GM12875 (cell line): ENCODE results near the gene GABPB2.
A peak's percentile ranks its signal among the peaks of the same experiment; 100 is the strongest.

Experiments
- H3K4me3 ChIP-seq: one replicate; pipeline ENCODE4 v1.5.1; 2011; ENCODE audit warnings: low read depth, low read length, control low read depth
- CTCF ChIP-seq: IDR thresholded peaks from 2 replicates; pipeline ENCODE4 v1.5.1; 2011; ENCODE audit warnings: low read depth, mild to moderate bottlenecking, control low read depth, inconsistent platforms, low read length, moderate library complexity, borderline replicate concordance; ENCODE audit not compliant: insufficient read depth

Gene GABPB2

GRCh38 chr1:151143057-151143435, 72.5 kb downstream of the GABPB2 start:
- H3K4me3 ChIP-seq: no peak overlapping the region

GRCh38 chr1:151143986-151144385, 73.4 kb downstream of the GABPB2 start:
- no peak overlapping the region for H3K4me3 ChIP-seq
- TF ChIP-seq CTCF: no peak

More at GRCh38 chr1:151143057-151143435, 72.5 kb downstream of the GABPB2 start:
- no peak for TF ChIP-seq CTCF

- TF ChIP-seq CTCF: no peak
- H3K4me3 ChIP-seq: no peak overlapping the region
Observed at GRCh38 chr1:151144474-151145303, 74.1 kb downstream of the GABPB2 start.

- TF ChIP-seq CTCF: no peak
- H3K4me3 ChIP-seq: peak overlapping the region; percentile 60
Observed at GRCh38 chr1:151145304-151146071, 74.9 kb downstream of the GABPB2 start.

- H3K4me3 ChIP-seq: peak overlapping the region; percentile 60
Observed at GRCh38 chr1:151146072-151146411, 75.5 kb downstream of the GABPB2 start.

GRCh38 chr1:151146412-151147131, 76.0 kb downstream of the GABPB2 start, which contains the start of gene SEMA6C:
Gene SEMA6C, minus strand, starts transcription at chr1:151146631. Its CDS starts 4,010 bp downstream, at chr1:151142621.
- no peak for TF ChIP-seq CTCF
- H3K4me3 ChIP-seq: peak within 1 kb of the TSS; percentile 60

More at GRCh38 chr1:151146072-151146411, 75.5 kb downstream of the GABPB2 start:
- TF ChIP-seq CTCF: no peak
